ENCODE data around the gene PIK3CB.

PIK3CB gene

GRCh38 chr3:138861798-138862197, 27.1 kb upstream of the PIK3CB start:
- H3K4me2 ChIP-seq, result no peak overlapping the region
- TF ChIP-seq, protein P1, sequence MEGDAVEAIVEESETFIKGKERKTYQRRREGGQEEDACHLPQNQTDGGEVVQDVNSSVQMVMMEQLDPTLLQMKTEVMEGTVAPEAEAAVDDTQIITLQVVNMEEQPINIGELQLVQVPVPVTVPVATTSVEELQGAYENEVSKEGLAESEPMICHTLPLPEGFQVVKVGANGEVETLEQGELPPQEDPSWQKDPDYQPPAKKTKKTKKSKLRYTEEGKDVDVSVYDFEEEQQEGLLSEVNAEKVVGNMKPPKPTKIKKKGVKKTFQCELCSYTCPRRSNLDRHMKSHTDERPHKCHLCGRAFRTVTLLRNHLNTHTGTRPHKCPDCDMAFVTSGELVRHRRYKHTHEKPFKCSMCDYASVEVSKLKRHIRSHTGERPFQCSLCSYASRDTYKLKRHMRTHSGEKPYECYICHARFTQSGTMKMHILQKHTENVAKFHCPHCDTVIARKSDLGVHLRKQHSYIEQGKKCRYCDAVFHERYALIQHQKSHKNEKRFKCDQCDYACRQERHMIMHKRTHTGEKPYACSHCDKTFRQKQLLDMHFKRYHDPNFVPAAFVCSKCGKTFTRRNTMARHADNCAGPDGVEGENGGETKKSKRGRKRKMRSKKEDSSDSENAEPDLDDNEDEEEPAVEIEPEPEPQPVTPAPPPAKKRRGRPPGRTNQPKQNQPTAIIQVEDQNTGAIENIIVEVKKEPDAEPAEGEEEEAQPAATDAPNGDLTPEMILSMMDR (conservative IDR thresholded peaks at IDR 0.05; ENCODE audit: low read depth, low read length), result no peak
- H3K27me3 ChIP-seq (ENCODE audit: insufficient read depth, low read depth), result no peaks in the 10 kb centered on the region
- no peaks in the 10 kb centered on the region for H4K20me1 ChIP-seq (ENCODE audit: insufficient read depth)
- H3K79me2 ChIP-seq (ENCODE audit: insufficient read depth, low read depth), result no peaks in the 10 kb centered on the region
- no peak overlapping the region for H3K4me3 ChIP-seq (IDR thresholded peaks at IDR 0.05; ENCODE audit: insufficient read depth, low read depth, low read length)
- no peak overlapping the region for H3K27ac ChIP-seq
- no peak overlapping the region for H2AFZ ChIP-seq (ENCODE audit: low read depth)
- H3K36me3 ChIP-seq (ENCODE audit: insufficient read depth), result no peaks in the 10 kb centered on the region
- H3K9ac ChIP-seq, result no peak overlapping the region
- H3K4me1 ChIP-seq (ENCODE audit: low read depth, poor library complexity, severe bottlenecking), result peaks cover 9% of the 10 kb centered on the region

DNA sequence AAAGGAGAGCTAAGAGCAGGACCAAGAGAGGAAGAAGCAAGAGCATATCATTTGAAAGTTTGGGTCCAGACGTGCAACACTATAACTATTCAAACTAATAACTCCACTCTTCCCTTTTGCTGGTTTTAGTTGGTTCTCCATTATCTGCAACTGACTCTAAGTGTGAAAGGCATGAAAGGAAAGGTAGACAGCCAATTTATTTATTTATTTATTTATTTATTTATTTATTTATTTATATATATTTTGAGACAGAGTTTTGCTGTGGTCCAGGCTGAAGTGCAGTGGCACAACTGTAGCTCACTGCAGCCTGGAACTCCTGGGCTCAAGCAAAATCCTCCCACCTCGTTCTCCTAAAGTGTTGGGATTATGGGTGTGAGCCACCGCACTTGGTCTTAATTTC, 22.1 kb upstream of the PIK3CB start:
- H3K27me3 ChIP-seq (ENCODE audit: insufficient read depth, low read depth), result no peaks in the 10 kb centered on the region
- no peaks in the 10 kb centered on the region for H3K79me2 ChIP-seq (ENCODE audit: insufficient read depth, low read depth)
- no peaks in the 10 kb centered on the region for H3K36me3 ChIP-seq (ENCODE audit: insufficient read depth)
- H3K9ac ChIP-seq, result no peak overlapping the region
- TF ChIP-seq, protein P1 (conservative IDR thresholded peaks at IDR 0.05; ENCODE audit: low read depth, low read length), result no peak
- H3K4me2 ChIP-seq, result no peak overlapping the region
- H2AFZ ChIP-seq (ENCODE audit: low read depth), result no peak overlapping the region
- no peak overlapping the region for H3K27ac ChIP-seq
- no peak overlapping the region for H3K4me3 ChIP-seq (IDR thresholded peaks at IDR 0.05; ENCODE audit: insufficient read depth, low read depth, low read length)
- no peaks in the 10 kb centered on the region for H3K4me1 ChIP-seq (ENCODE audit: low read depth, poor library complexity, severe bottlenecking)
- H4K20me1 ChIP-seq (ENCODE audit: insufficient read depth), result no peaks in the 10 kb centered on the region

DNA sequence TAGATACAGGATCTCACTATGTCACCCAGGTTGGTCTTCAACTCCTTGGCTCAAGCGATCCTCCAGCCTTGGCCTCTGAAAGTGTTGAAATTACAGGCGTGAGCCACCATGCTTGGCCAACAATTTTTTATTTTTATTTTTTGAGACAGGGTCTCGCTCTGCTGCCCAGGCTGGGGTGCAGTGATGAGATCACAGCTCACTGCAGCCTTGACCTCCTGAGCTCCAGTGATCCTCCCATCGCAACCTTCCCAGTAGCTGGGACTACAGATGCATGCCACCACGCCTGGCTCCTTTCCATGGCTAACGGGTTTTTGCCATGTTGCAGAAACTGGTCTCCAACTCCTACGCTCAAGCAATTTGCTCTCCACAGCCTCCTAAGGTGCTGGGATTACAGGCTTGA, 20.2 kb upstream of the PIK3CB start:
- Histone ChIP-seq H3K4me3 (IDR thresholded peaks at IDR 0.05; ENCODE audit: insufficient read depth, low read depth, low read length) (no peak overlapping the region), H3K9ac (no peak overlapping the region), H2AFZ (ENCODE audit: low read depth) (no peak overlapping the region), H3K79me2 (ENCODE audit: insufficient read depth, low read depth) (no peaks in the 10 kb centered on the region), H3K4me1 (ENCODE audit: low read depth, poor library complexity, severe bottlenecking) (no peaks in the 10 kb centered on the region), H3K4me2 (no peak overlapping the region), H3K27ac (no peak overlapping the region), H3K36me3 (ENCODE audit: insufficient read depth) (no peaks in the 10 kb centered on the region), H3K27me3 (ENCODE audit: insufficient read depth, low read depth) (no peaks in the 10 kb centered on the region), H4K20me1 (ENCODE audit: insufficient read depth) (no peaks in the 10 kb centered on the region)
- TF ChIP-seq, protein P1 (conservative IDR thresholded peaks at IDR 0.05; ENCODE audit: low read depth, low read length), result no peak

DNA sequence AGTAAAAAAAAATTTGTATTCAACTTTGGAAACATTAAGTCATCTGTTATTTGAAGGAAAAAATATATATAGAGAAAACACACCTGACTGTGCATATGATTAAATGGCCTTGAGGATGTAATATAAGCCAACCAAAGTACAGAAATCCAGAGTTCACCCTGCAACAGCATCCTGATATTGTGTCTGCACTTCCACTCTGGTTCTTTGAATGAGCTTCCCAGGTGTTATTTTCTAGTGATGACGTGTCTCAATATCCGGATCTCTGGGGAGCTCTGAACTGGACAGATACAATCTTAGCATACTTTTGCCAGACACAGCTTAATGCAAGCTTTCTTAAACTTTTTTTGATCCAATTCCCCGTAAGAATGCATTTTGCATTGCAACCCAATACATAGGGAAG, 19.5 kb upstream of the PIK3CB start:
- H3K36me3 ChIP-seq (ENCODE audit: insufficient read depth), result no peaks in the 10 kb centered on the region
- no peak overlapping the region for H3K9ac ChIP-seq
- H3K27me3 ChIP-seq (ENCODE audit: insufficient read depth, low read depth), result no peaks in the 10 kb centered on the region
- no peak overlapping the region for H3K27ac ChIP-seq
- no peaks in the 10 kb centered on the region for H3K4me1 ChIP-seq (ENCODE audit: low read depth, poor library complexity, severe bottlenecking)
- H3K4me3 ChIP-seq (IDR thresholded peaks at IDR 0.05; ENCODE audit: insufficient read depth, low read depth, low read length), result no peak overlapping the region
- no peaks in the 10 kb centered on the region for H4K20me1 ChIP-seq (ENCODE audit: insufficient read depth)
- no peak overlapping the region for H2AFZ ChIP-seq (ENCODE audit: low read depth)
- no peaks in the 10 kb centered on the region for H3K79me2 ChIP-seq (ENCODE audit: insufficient read depth, low read depth)
- no peak overlapping the region for H3K4me2 ChIP-seq
- TF ChIP-seq, protein P1 (conservative IDR thresholded peaks at IDR 0.05; ENCODE audit: low read depth, low read length), result no peak

Data from KMS-11 (cell line).